ENCODE results near the gene F2RL2.

F2RL2 gene

GRCh38 chr5:76594107-76594506, 29.1 kb downstream of the F2RL2 start:
- no peak for TF ChIP-seq CTCF (IDR thresholded peaks at IDR 0.05; ENCODE audit: low read depth, low read length)
- Histone ChIP-seq H3K27ac (no peak overlapping the region), H3K27me3 (ENCODE audit: insufficient read depth, low read depth, severe bottlenecking) (no peaks in the 10 kb centered on the region), H3K9me3 (ENCODE audit: severe bottlenecking) (no peaks in the 10 kb centered on the region), H3K4me3 (ENCODE audit: low read depth, low read length) (no peak overlapping the region), H3K36me3 (peaks cover 7% of the 10 kb centered on the region; the same call in 1 of the 2 replicates)
- DNase-seq, result no peak

- no peak overlapping the region for H3K27ac ChIP-seq
Observed at GRCh38 chr5:76592692-76593091, 30.5 kb downstream of the F2RL2 start.

DNA sequence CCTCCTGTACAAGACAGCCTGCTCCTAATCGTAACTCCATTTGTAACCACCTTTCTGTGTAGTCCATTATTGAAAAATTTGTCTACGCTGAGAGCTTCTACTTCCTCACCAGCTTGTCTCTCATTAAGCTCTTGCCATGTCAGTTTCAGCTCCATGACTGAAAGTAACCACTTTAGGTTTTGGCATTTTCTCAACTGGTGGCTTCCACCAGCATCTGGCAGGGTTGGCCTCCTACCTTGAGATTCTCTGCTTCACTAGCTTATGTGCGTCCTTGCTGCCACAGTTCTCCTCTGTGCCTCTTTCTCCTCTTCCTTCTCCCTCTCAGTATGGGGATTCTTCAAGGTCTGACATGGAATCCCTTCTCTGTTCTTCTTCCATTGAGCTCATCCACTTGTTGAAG, 31.8 kb downstream of the F2RL2 start:
- TF ChIP-seq CTCF (IDR thresholded peaks at IDR 0.05; ENCODE audit: low read depth, low read length), result no peak
- H3K4me3 ChIP-seq (ENCODE audit: low read depth, low read length), result no peak overlapping the region
- no peak overlapping the region for H3K27ac ChIP-seq
- H3K36me3 ChIP-seq, result peaks cover 7% of the 10 kb centered on the region; the same call in 1 of the 2 replicates
- no peaks in the 10 kb centered on the region for H3K9me3 ChIP-seq (ENCODE audit: severe bottlenecking)
- no peak for DNase-seq
- no peaks in the 10 kb centered on the region for H3K27me3 ChIP-seq (ENCODE audit: insufficient read depth, low read depth, severe bottlenecking)

More at GRCh38 chr5:76592692-76593091, 30.5 kb downstream of the F2RL2 start:
- no peak for TF ChIP-seq CTCF (IDR thresholded peaks at IDR 0.05; ENCODE audit: low read depth, low read length)
- Histone ChIP-seq H3K27me3 (ENCODE audit: insufficient read depth, low read depth, severe bottlenecking) (no peaks in the 10 kb centered on the region), H3K9me3 (ENCODE audit: severe bottlenecking) (no peaks in the 10 kb centered on the region), H3K4me3 (ENCODE audit: low read depth, low read length) (no peak overlapping the region), H3K36me3 (peaks cover 7% of the 10 kb centered on the region; the same call in 1 of the 2 replicates)
- DNase-seq, result no peak

GRCh38 chr5:76590027-76590426, 33.2 kb downstream of the F2RL2 start:
- H3K27me3 ChIP-seq (ENCODE audit: insufficient read depth, low read depth, severe bottlenecking), result no peaks in the 10 kb centered on the region
- no peak overlapping the region for H3K4me3 ChIP-seq (ENCODE audit: low read depth, low read length)
- TF ChIP-seq CTCF (IDR thresholded peaks at IDR 0.05; ENCODE audit: low read depth, low read length), result no peak
- no peaks in the 10 kb centered on the region for H3K9me3 ChIP-seq (ENCODE audit: severe bottlenecking)
- H3K27ac ChIP-seq, result no peak overlapping the region
- H3K36me3 ChIP-seq, result peaks cover 7% of the 10 kb centered on the region; the same call in 1 of the 2 replicates
- DNase-seq, result no peak

- no peak for TF ChIP-seq CTCF (IDR thresholded peaks at IDR 0.05; ENCODE audit: low read depth, low read length)
- H3K36me3 ChIP-seq, result no peaks in the 10 kb centered on the region
- H3K4me3 ChIP-seq (ENCODE audit: low read depth, low read length), result no peak overlapping the region
- DNase-seq, result no peak
- no peaks in the 10 kb centered on the region for H3K9me3 ChIP-seq (ENCODE audit: severe bottlenecking)
- H3K27ac ChIP-seq, result no peak overlapping the region
- H3K27me3 ChIP-seq (ENCODE audit: insufficient read depth, low read depth, severe bottlenecking), result no peaks in the 10 kb centered on the region
Observed at GRCh38 chr5:76586531-76586930, 36.7 kb downstream of the F2RL2 start.

DNA sequence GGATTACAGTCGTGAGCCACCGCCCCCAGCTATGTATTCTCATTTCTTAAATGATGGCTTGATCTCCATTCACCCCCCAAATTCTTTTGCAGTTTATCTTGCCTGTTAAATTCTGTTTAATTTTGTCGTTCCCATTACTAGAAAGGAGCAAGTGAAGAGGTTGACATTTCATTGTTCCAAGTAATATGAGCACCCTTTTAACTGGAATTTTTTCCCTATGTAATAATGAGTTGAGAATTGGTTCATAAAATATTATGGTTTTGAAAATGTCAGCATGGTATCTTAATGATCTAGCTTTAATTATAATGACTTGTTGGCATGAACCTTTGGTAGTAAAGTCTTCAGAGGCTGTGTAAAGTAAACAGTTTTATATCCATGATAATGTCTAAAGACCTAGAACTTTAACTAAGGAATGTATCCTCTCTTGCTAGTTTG, 37.4 kb downstream of the F2RL2 start:
- no peaks in the 10 kb centered on the region for H3K36me3 ChIP-seq
- no peaks in the 10 kb centered on the region for H3K9me3 ChIP-seq (ENCODE audit: severe bottlenecking)
- no peaks in the 10 kb centered on the region for H3K27me3 ChIP-seq (ENCODE audit: insufficient read depth, low read depth, severe bottlenecking)
- no peak overlapping the region for H3K27ac ChIP-seq
- no peak for DNase-seq
- H3K4me3 ChIP-seq (ENCODE audit: low read depth, low read length), result no peak overlapping the region
- no peak for TF ChIP-seq CTCF (IDR thresholded peaks at IDR 0.05; ENCODE audit: low read depth, low read length)

Data from WERI-Rb-1 (cell line).